SK-N-SH (cell line): Measurements from ENCODE around the gene SLC1A2. TPM values are rescaled to one million over a fixed set of nuclear protein-coding genes. Genes with fewer than 3 reads are reported as not detected.

Experiments used
- CTCF ChIA-PET: fragments of 300-600, 350-600 bp; formaldehyde crosslinking; extraction: SDS; loops from one replicate; lab custom pipeline; 2021; lab: Yijun Ruan, JAX
- POLR2A ChIA-PET: fragments of 350-600 bp; sonication (Branson Sonifier 250); formaldehyde crosslinking; extraction: SDS; loops from one replicate; lab custom pipeline; 2020; ENCODE audit warnings: antibody characterized with exemption, inconsistent platforms; lab: Yijun Ruan, JAX
- DNase-seq: peaks from one replicate; pipeline ENCODE4 v3.0.0; 2012
- H2AFZ ChIP-seq: fragments of 200-600 bp; sonication (generic); 2 replicates; pipeline ENCODE4 v1.8.1; 2016; ENCODE audit warnings: antibody characterized with exemption, mild to moderate bottlenecking, low read depth
- H3F3A ChIP-seq: fragments of 200-600 bp; sonication (generic); replicated peaks from 2 replicates; pipeline ENCODE3; 2016; ENCODE audit warnings: antibody characterized with exemption, mild to moderate bottlenecking; ENCODE audit not compliant: insufficient read depth
- H3K27ac ChIP-seq, 2 experiments: fragments of 200-500 bp in 1 of 2; fragments of 200-600 bp in 1 of 2; sonication (Bioruptor generic) in 1 of 2; sonication (generic), shearing (Covaris generic) in 1 of 2; 2 replicates each; pipeline versions ENCODE4 v1.5.1 to v1.6.1; 2014 to 2016; ENCODE audit warnings: low read depth in 2 of 2, inconsistent platforms in 1 of 2, low read length in 1 of 2, mild to moderate bottlenecking in 1 of 2, mixed read lengths in 1 of 2
- H3K27me3 ChIP-seq: fragments of 200-600 bp; sonication (generic), shearing (Covaris generic); 2 replicates; pipeline ENCODE4 v1.6.1; 2016; ENCODE audit warnings: mixed run types; ENCODE audit not compliant: insufficient read depth
- H3K36me3 ChIP-seq, 2 experiments: fragments of 200-500 bp in 1 of 2; fragments of 200-600 bp in 1 of 2; sonication (Bioruptor generic) in 1 of 2; sonication (generic) in 1 of 2; replicated peaks in 1 of 2; 2 replicates each; pipeline versions ENCODE3 to v1.5.1; 2014 to 2016; ENCODE audit warnings: low read length in 1 of 2, mild to moderate bottlenecking in 1 of 2; ENCODE audit not compliant: insufficient read depth in 2 of 2, control insufficient read depth in 1 of 2
- H3K4me1 ChIP-seq, 2 experiments: fragments of 200-500 bp in 1 of 2; fragments of 200-600 bp in 1 of 2; sonication (Bioruptor generic) in 1 of 2; sonication (generic), shearing (Covaris generic) in 1 of 2; 2 replicates each; pipeline versions ENCODE4 v1.5.1 to v1.6.1; 2014 to 2016; ENCODE audit warnings: low read depth in 1 of 2, low read length in 1 of 2, mixed run types in 1 of 2; ENCODE audit not compliant: insufficient read depth in 2 of 2, control insufficient read depth in 1 of 2
- H3K4me2 ChIP-seq: fragments of 200-600 bp; sonication (generic), shearing (Covaris generic); 2 replicates; pipeline ENCODE4 v1.6.1; 2017; ENCODE audit warnings: mixed run types
- H3K4me3 ChIP-seq, 2 experiments: fragments of 200-500 bp in 1 of 2; fragments of 200-600 bp in 1 of 2; sonication (Bioruptor generic) in 1 of 2; sonication (generic), shearing (Covaris generic) in 1 of 2; 2 replicates each; pipeline versions ENCODE4 v1.5.1 to v1.8.1; 2014 to 2016; ENCODE audit warnings: low read depth in 2 of 2, inconsistent platforms in 1 of 2, low read length in 1 of 2, mild to moderate bottlenecking in 1 of 2, mixed read lengths in 1 of 2, moderate library complexity in 1 of 2
- H3K79me2 ChIP-seq: fragments of 200-600 bp; sonication (generic); 2 replicates; pipeline ENCODE4 v1.8.1; 2017; ENCODE audit warnings: mild to moderate bottlenecking; ENCODE audit not compliant: insufficient read depth
- H3K9ac ChIP-seq: fragments of 200-600 bp; sonication (generic); 2 replicates; pipeline ENCODE4 v1.6.1; 2017; ENCODE audit warnings: mixed run types
- H3K9me2 ChIP-seq: fragments of 200-600 bp; sonication (generic); 2 replicates; pipeline ENCODE4 v1.6.1; 2017; ENCODE audit warnings: mixed run types
- H3K9me3 ChIP-seq: fragments of 200-600 bp; sonication (generic); 2 replicates; pipeline ENCODE4 v1.6.1; 2017; ENCODE audit warnings: mixed run types, mild to moderate bottlenecking, moderate library complexity
- H4K20me1 ChIP-seq: fragments of 200-600 bp; sonication (generic); 2 replicates; pipeline ENCODE4 v1.6.1; 2017; ENCODE audit warnings: mild to moderate bottlenecking, mixed run types; ENCODE audit not compliant: insufficient read depth
- CTCF ChIP-seq: fragments of 200-600 bp; sonication (generic); IDR thresholded peaks from 2 replicates; pipeline ENCODE4 v1.6.1; 2017; ENCODE audit warnings: antibody characterized with exemption, mild to moderate bottlenecking, moderate library complexity
- EZH2phosphoT487 ChIP-seq: fragments of 200-600 bp; sonication (generic); IDR thresholded peaks from 2 replicates; pipeline ENCODE4 v1.6.1; 2017; ENCODE audit warnings: low read depth, mixed run types, mild to moderate bottlenecking, antibody characterized with exemption, moderate library complexity, borderline replicate concordance
- FOXJ3 ChIP-seq: sonication (generic); formaldehyde crosslinking; IDR thresholded peaks from 2 replicates; pipeline ENCODE4 v1.5.1; 2020; ENCODE audit warnings: mild to moderate bottlenecking, missing genetic modification reagents
- FOXM1 ChIP-seq: IDR thresholded peaks from 2 replicates; pipeline ENCODE4 v1.4.0; 2012; ENCODE audit warnings: low read depth, mild to moderate bottlenecking
- GABPA ChIP-seq: IDR thresholded peaks from 2 replicates; pipeline ENCODE4 v1.4.0; 2012; ENCODE audit warnings: low read depth, mild to moderate bottlenecking
- GATA2 ChIP-seq: sonication (generic); formaldehyde crosslinking; IDR thresholded peaks from 2 replicates; pipeline ENCODE4 v1.5.0; 2020; ENCODE audit warnings: mild to moderate bottlenecking, missing genetic modification reagents
- IRF3 ChIP-seq: fragments of 150-350 bp; IDR thresholded peaks from 2 replicates; pipeline ENCODE4 v1.6.1; 2016; ENCODE audit warnings: mild to moderate bottlenecking, low read depth, low read length
- MEF2A ChIP-seq: IDR thresholded peaks from 2 replicates; pipeline ENCODE4 v1.4.0; 2012; ENCODE audit warnings: low read depth, borderline replicate concordance
- MXI1 ChIP-seq: IDR thresholded peaks from 2 replicates; pipeline ENCODE4 v1.6.1; 2012; ENCODE audit warnings: mild to moderate bottlenecking, low read depth, low read length, improper control_type of control experiment
- NRF1 ChIP-seq: IDR thresholded peaks from 2 replicates; pipeline ENCODE4 v1.6.1; 2012; ENCODE audit warnings: low read depth, mild to moderate bottlenecking, low read length
- PBX3 ChIP-seq: IDR thresholded peaks from 2 replicates; pipeline ENCODE4; 2012
- POLR2AphosphoS5 ChIP-seq: IDR thresholded peaks from 2 replicates; pipeline ENCODE4 v1.6.1; 2012; ENCODE audit warnings: low read depth, low read length
- RCOR1 ChIP-seq: fragments of 150-350 bp; IDR thresholded peaks from 2 replicates; pipeline ENCODE4 v1.6.1; 2017; ENCODE audit warnings: antibody characterized with exemption, low read length
- SIN3A ChIP-seq: IDR thresholded peaks from 2 replicates; pipeline ENCODE4 v1.6.1; 2012; ENCODE audit warnings: low read depth, mild to moderate bottlenecking, low read length, moderate library complexity, borderline replicate concordance
- TCF12 ChIP-seq: IDR thresholded peaks from 2 replicates; pipeline ENCODE4 v1.4.0; 2012
- TEAD4 ChIP-seq: IDR thresholded peaks from 2 replicates; pipeline ENCODE4 v1.4.0; 2012; ENCODE audit warnings: mild to moderate bottlenecking, borderline replicate concordance; ENCODE audit not compliant: insufficient read depth
- WGBS: methylation state at CpG from one replicate; pipeline ENCODE4 v1.1.6; 2017; ENCODE audit warnings: low lambda C conversion rate; 5-methylcytosine and 5-hydroxymethylcytosine counted together
- polyA plus RNA-seq, 3 experiments: library from polyadenylated mRNA; depleted of rRNA; stranded (reverse); fragments of >200 nt; gene quantifications; 2 replicates each; pipeline ENCODE4 v1.2.3, GENCODE V29; 2012
- TF ChIP-seq, protein P1 (sequence below): fragments of 150-350 bp; IDR thresholded peaks from 2 replicates; pipeline ENCODE4 v1.6.1; 2017; ENCODE audit warnings: antibody characterized with exemption, low read length, low read depth, borderline replicate concordance
- TF ChIP-seq, protein P2 (sequence below): IDR thresholded peaks from 2 replicates; pipeline ENCODE4 v1.4.0; 2012; ENCODE audit warnings: low read depth, borderline replicate concordance
- TF ChIP-seq, protein P3 (sequence below): IDR thresholded peaks from 2 replicates; pipeline ENCODE4 v1.4.0; 2012; ENCODE audit warnings: low read depth, borderline replicate concordance

The SLC1A2 gene
- polyA plus RNA-seq, 1 of the 3 experiments (the other 2 are of a cell fraction): under 0.01 TPM

DNA sequence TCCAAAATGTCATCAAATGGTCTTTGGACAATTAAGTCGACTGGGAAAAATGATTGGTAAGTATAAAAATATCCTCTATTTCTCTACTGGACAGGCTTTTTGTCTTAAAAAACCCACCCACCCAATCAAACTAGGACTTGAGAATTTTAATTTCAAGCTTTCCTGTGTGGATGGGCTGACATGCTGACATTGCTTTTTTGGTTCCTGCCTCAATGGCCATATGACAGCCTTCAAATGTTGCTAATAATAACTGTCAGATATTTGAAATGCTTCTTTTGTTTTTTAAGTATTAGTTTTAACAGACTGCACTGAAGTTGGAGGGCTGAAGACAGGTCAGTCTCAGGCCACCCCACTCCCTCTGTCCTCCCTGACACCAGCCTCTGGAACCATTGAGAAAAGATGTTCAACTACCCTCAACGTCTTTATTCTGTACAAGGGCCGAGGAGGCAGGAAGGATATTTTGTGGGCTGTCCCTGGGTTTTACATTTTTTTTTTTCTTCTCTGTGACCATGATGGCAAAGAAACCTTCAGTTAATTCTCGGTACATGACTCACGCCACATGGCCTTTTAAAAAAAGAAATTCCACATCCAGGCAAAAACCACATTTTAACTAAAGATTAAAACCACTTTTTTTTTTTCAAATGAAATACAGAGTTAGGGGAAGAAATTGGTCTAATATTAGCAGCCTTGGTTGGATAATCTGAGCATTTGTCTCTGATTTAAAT is 130.4 kb downstream of the SLC1A2 start (continued):
- TF ChIP-seq CTCF (no peak), TEAD4 (peak; percentile 83), GABPA (no peak), MEF2A (peak; percentile 46; the same call in 1 of the 2 replicates), MXI1 (no peak), FOXM1 (0 out of 2 replicates have a peak, but pooled peaks have one; percentile 33), PBX3 (peak; percentile 62), FOXJ3 (CRISPR knock-in tag) (no peak)
- TF ChIP-seq, protein P1, sequence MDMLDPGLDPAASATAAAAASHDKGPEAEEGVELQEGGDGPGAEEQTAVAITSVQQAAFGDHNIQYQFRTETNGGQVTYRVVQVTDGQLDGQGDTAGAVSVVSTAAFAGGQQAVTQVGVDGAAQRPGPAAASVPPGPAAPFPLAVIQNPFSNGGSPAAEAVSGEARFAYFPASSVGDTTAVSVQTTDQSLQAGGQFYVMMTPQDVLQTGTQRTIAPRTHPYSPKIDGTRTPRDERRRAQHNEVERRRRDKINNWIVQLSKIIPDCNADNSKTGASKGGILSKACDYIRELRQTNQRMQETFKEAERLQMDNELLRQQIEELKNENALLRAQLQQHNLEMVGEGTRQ: no peak
- TF ChIP-seq, all 33 proteins: peak for 15

DNA sequence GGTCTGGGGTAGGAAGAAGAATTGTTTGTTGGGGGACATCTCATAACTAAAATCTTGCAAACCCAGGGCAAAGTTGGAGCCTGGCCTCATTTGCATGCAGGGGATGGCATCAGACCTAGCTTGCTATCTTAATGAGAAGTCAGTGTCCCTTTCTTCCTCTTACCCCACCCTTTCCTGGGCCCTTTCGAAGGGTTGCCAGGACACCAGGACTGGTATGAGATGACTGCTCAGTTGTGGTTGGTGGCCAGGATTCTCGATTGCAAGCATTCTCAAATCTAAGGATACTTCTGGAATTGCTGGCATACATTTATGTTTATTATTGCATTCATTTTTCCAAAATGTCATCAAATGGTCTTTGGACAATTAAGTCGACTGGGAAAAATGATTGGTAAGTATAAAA is 131.0 kb downstream of the SLC1A2 start:
- WGBS: 81% methylated on average over 3 of the region's 3 CpGs
- CTCF ChIA-PET: interaction anchor here (1.0 kb wide), 1 partner anchor 17 kb away, joined by 5 read pairs; no protein-coding TSS in a partner anchor

More for the DNA sequence above, 131.0 kb downstream of the SLC1A2 start:
- H3K36me3 ChIP-seq: no peaks in the 10 kb centered on the region
- no peak overlapping the region for H3K4me3 ChIP-seq
- no peak for DNase-seq
- H3K79me2 ChIP-seq: no peaks in the 10 kb centered on the region
- H4K20me1 ChIP-seq: no peaks in the 10 kb centered on the region
- TF ChIP-seq NRF1: no peak
- no peak for TF ChIP-seq GATA2 (CRISPR knock-in tag)
- no peak for TF ChIP-seq POLR2AphosphoS5
- TF ChIP-seq, protein P2, sequence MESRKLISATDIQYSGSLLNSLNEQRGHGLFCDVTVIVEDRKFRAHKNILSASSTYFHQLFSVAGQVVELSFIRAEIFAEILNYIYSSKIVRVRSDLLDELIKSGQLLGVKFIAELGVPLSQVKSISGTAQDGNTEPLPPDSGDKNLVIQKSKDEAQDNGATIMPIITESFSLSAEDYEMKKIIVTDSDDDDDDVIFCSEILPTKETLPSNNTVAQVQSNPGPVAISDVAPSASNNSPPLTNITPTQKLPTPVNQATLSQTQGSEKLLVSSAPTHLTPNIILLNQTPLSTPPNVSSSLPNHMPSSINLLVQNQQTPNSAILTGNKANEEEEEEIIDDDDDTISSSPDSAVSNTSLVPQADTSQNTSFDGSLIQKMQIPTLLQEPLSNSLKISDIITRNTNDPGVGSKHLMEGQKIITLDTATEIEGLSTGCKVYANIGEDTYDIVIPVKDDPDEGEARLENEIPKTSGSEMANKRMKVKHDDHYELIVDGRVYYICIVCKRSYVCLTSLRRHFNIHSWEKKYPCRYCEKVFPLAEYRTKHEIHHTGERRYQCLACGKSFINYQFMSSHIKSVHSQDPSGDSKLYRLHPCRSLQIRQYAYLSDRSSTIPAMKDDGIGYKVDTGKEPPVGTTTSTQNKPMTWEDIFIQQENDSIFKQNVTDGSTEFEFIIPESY: no peak
- TF ChIP-seq FOXJ3 (CRISPR knock-in tag): no peak
- TF ChIP-seq, protein P1: no peak
- TF ChIP-seq SIN3A: no peak
- TF ChIP-seq EZH2phosphoT487: no peak
- TF ChIP-seq, protein P3, sequence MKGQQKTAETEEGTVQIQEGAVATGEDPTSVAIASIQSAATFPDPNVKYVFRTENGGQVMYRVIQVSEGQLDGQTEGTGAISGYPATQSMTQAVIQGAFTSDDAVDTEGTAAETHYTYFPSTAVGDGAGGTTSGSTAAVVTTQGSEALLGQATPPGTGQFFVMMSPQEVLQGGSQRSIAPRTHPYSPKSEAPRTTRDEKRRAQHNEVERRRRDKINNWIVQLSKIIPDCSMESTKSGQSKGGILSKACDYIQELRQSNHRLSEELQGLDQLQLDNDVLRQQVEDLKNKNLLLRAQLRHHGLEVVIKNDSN: no peak
- TF ChIP-seq IRF3: no peak
- TF ChIP-seq RCOR1: no peak
- no peak for TF ChIP-seq FOXM1
- TF ChIP-seq TCF12: no peak
- H3K4me1 ChIP-seq: peaks cover 0 to 22% of the 10 kb centered on the region in 2 experiments; a peak in 3 of 4 replicates
- H3K27me3 ChIP-seq: no peaks in the 10 kb centered on the region
- H3F3A ChIP-seq: peaks cover 21% of the 10 kb centered on the region
- H2AFZ ChIP-seq: no peak overlapping the region
- POLR2A ChIA-PET: no interaction called here
- no peaks in the 10 kb centered on the region for H3K9me3 ChIP-seq
- no peak overlapping the region for H3K9ac ChIP-seq
- H3K9me2 ChIP-seq: no peaks in the 10 kb centered on the region
- H3K27ac ChIP-seq: peak overlapping the region in 1 of 2 experiments; percentile 94; a peak in 2 of 4 replicates
- no peak overlapping the region for H3K4me2 ChIP-seq
